IPS-NIHi7 (cell line): ENCODE measurements around the gene GPATCH4.
"Not testable (repeated sequence)": the region's sequence is repeated elsewhere in the genome, so short reads cannot be mapped to it uniquely, and the experiment has no call there.

Source experiments
- DNase-seq: peaks from one replicate; pipeline ENCODE4 v3.0.0; 2012; ENCODE audit warnings: mixed read lengths; ENCODE audit errors: extremely low spot score

GPATCH4 gene

GRCh38 chr1:156627313-156627880 is 26.1 kb upstream of the GPATCH4 start:
- DNase-seq: no peak

- DNase-seq: no peak
Observed at GRCh38 chr1:156626079-156626438, 24.8 kb upstream of the GPATCH4 start.

- DNase-seq: peak; percentile 60
Observed at GRCh38 chr1:156625436-156626078, 24.3 kb upstream of the GPATCH4 start.

GRCh38 chr1:156624814-156625435 is 23.6 kb upstream of the GPATCH4 start:
- no peak for DNase-seq

- DNase-seq: peak; percentile 78
Observed at GRCh38 chr1:156623946-156624813, 22.9 kb upstream of the GPATCH4 start.

GRCh38 chr1:156622581-156623297 is 21.5 kb upstream of the GPATCH4 start:
- no peak for DNase-seq

GRCh38 chr1:156619582-156619955 is 18.3 kb upstream of the GPATCH4 start:
- no peak for DNase-seq

- peak; percentile 71 for DNase-seq
Observed at GRCh38 chr1:156618853-156619581, 17.7 kb upstream of the GPATCH4 start, which contains the start of gene HAPLN2. HAPLN2 (plus strand) TSS chr1:156619415; CDS start chr1:156623491, 4,076 bp downstream.

- DNase-seq: no peak
Observed at GRCh38 chr1:156616463-156616862, 15.2 kb upstream of the GPATCH4 start.

- no peak for DNase-seq
Observed at GRCh38 chr1:156615946-156616345, 14.7 kb upstream of the GPATCH4 start.

GRCh38 chr1:156612666-156613065 is 11.4 kb upstream of the GPATCH4 start:
- no peak for DNase-seq

- DNase-seq: not testable (repeated sequence)
Observed at GRCh38 chr1:156610072-156610471, 8.8 kb upstream of the GPATCH4 start.

- DNase-seq: peak; percentile 48
Observed at GRCh38 chr1:156608981-156609380, 7.7 kb upstream of the GPATCH4 start.

- DNase-seq: peak; percentile 72
Observed at GRCh38 chr1:156608036-156608674, 6.9 kb upstream of the GPATCH4 start.

- not testable (repeated sequence) for DNase-seq
Observed at GRCh38 chr1:156607344-156607743, 6.1 kb upstream of the GPATCH4 start.

- DNase-seq: no peak
Observed at GRCh38 chr1:156602557-156602993, 1.3 kb upstream of the GPATCH4 start.

- no peak for DNase-seq
Observed at GRCh38 chr1:156601892-156602291, 613 bp upstream of the GPATCH4 start.

- no peak for DNase-seq
Observed at GRCh38 chr1:156600733-156601121, 552 bp downstream of the GPATCH4 start.

- no peak for DNase-seq
Observed at GRCh38 chr1:156599811-156600210, 1.5 kb downstream of the GPATCH4 start.

GRCh38 chr1:156598731-156599432 is 2.4 kb downstream of the GPATCH4 start:
- no peak for DNase-seq
